ENCODE measurements around the gene VSIG10.

Gene VSIG10

GRCh38 chr12:118122264-118122663 lies 18.5 kb upstream of the VSIG10 start:
- Histone ChIP-seq H4K91ac (ENCODE audit: low read depth, low read length, poor library complexity) (no peak overlapping the region), H3K27me3 (ENCODE audit: control insufficient read depth in 3 of 3, insufficient read depth in 3 of 3, low read depth in 1 of 3, low read length in 3 of 3) (no peaks in the 10 kb centered on the region), H2BK120ac (ENCODE audit: low read depth, low read length) (no peak overlapping the region), H3K9me3 (replicated peaks in 1 of 2; ENCODE audit: control insufficient read depth in 2 of 2, insufficient read depth in 1 of 2, low read depth in 1 of 2, low read length in 2 of 2) (no peaks in the 10 kb centered on the region), H3K9ac (ENCODE audit: low read depth, low read length, poor library complexity) (no peak overlapping the region), H3K14ac (ENCODE audit: low read length) (no peak overlapping the region), H2BK15ac (ENCODE audit: low read length) (no peak overlapping the region), H4K8ac (ENCODE audit: low read depth, low read length) (no peak overlapping the region), H3K4me3 (ENCODE audit: low read length in 2 of 2) (no peak overlapping the region), H3K36me3 (replicated peaks in 1 of 2; ENCODE audit: control insufficient read depth in 2 of 2, insufficient read depth in 2 of 2, low read length in 2 of 2) (peaks cover 0 to 10% of the 10 kb centered on the region in 2 donors), H3K4me2 (ENCODE audit: insufficient read depth, low read length, poor library complexity, severe bottlenecking) (no peak overlapping the region), H3K4ac (ENCODE audit: low read length) (no peak overlapping the region), H3K18ac (ENCODE audit: low read length) (no peak overlapping the region), H2AK5ac (ENCODE audit: low read depth, low read length) (no peak overlapping the region), H2BK5ac (ENCODE audit: low read length) (no peak overlapping the region), H2BK12ac (ENCODE audit: low read length) (no peak overlapping the region), H3K23ac (ENCODE audit: low read depth, low read length, poor library complexity) (no peak overlapping the region), H2AFZ (ENCODE audit: low read length) (no peak overlapping the region), H3K27ac (replicated peaks; ENCODE audit: low read length) (no peak overlapping the region), H3K4me1 (ENCODE audit: control insufficient read depth in 2 of 2, insufficient read depth in 1 of 2, low read depth in 1 of 2, low read length in 2 of 2) (peaks cover 2 to 8% of the 10 kb centered on the region in 2 donors), H3K79me1 (ENCODE audit: low read depth, low read length) (peaks cover 4% of the 10 kb centered on the region)
- no CpG with 5 or more reads among the region's 6 CpGs for WGBS, 2 donors (ENCODE audit: extremely low coverage in 2 of 2, insufficient read length in 2 of 2, insufficient replicate concordance in 1 of 2)
- no peak for DNase-seq (ENCODE audit: low spot score)

DNA sequence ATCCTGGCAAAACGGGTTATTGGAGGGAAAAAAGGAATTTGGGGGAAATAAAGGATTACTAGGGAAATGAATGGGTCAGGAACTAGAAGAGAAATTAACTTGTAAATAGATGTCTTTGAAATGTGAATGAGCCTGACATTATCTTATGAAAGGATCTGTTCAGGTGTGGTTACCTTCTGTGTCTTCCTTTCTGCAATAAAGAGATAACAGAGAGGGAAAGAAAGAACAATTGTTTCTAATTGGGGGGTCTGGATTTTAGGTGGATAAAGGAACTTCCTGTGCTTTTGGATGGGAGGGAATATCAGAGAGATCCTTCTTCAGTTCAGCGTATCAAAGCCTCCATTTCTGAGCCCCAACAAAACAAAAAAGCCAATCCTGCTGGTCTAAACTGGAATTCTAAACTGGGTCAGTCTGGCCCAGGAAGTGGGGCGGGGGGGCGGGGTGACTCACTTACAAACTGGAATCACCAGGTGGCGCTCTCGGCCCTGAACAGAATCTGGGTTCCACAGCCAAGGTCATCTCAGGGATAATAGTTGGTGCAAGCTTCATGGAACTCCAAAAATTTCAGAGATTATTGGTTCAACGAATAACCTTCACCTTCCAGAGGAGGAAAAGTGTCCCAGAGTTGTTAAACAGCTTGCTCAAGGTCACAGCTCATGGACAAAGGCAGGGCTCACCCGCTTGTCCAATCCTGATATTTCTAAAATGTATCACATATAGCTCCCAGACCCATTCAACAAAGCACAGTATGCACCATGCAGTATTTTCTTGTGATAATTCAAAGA lies 17.0 kb upstream of the VSIG10 start:
- Histone ChIP-seq H3K27me3 (ENCODE audit: control insufficient read depth in 3 of 3, insufficient read depth in 3 of 3, low read depth in 1 of 3, low read length in 3 of 3) (no peaks in the 10 kb centered on the region), H2BK12ac (ENCODE audit: low read length) (no peak overlapping the region), H3K36me3 (replicated peaks in 1 of 2; ENCODE audit: control insufficient read depth in 2 of 2, insufficient read depth in 2 of 2, low read length in 2 of 2) (peaks cover 0 to 14% of the 10 kb centered on the region in 2 donors), H3K79me1 (ENCODE audit: low read depth, low read length) (peaks cover 1% of the 10 kb centered on the region), H3K23ac (ENCODE audit: low read depth, low read length, poor library complexity) (no peak overlapping the region), H2BK15ac (ENCODE audit: low read length) (no peak overlapping the region), H3K18ac (ENCODE audit: low read length) (no peak overlapping the region), H3K27ac (replicated peaks; ENCODE audit: low read length) (no peak overlapping the region), H3K9ac (ENCODE audit: low read depth, low read length, poor library complexity) (no peak overlapping the region), H4K8ac (ENCODE audit: low read depth, low read length) (no peak overlapping the region), H2BK5ac (ENCODE audit: low read length) (no peak overlapping the region), H3K4me3 (ENCODE audit: low read length in 2 of 2) (no peak overlapping the region), H3K4ac (ENCODE audit: low read length) (no peak overlapping the region), H4K91ac (ENCODE audit: low read depth, low read length, poor library complexity) (no peak overlapping the region), H3K4me2 (ENCODE audit: insufficient read depth, low read length, poor library complexity, severe bottlenecking) (no peak overlapping the region), H3K4me1 (ENCODE audit: control insufficient read depth in 2 of 2, insufficient read depth in 1 of 2, low read depth in 1 of 2, low read length in 2 of 2) (peaks cover 2 to 8% of the 10 kb centered on the region in 2 donors), H2AFZ (ENCODE audit: low read length) (peak overlapping the region; percentile 75), H3K9me3 (replicated peaks in 1 of 2; ENCODE audit: control insufficient read depth in 2 of 2, insufficient read depth in 1 of 2, low read depth in 1 of 2, low read length in 2 of 2) (no peaks in the 10 kb centered on the region), H2AK5ac (ENCODE audit: low read depth, low read length) (no peak overlapping the region), H3K14ac (ENCODE audit: low read length) (no peak overlapping the region), H2BK120ac (ENCODE audit: low read depth, low read length) (no peak overlapping the region)
- DNase-seq (ENCODE audit: low spot score): peak; percentile 36
- WGBS, 2 donors (ENCODE audit: extremely low coverage in 2 of 2, insufficient read length in 2 of 2, insufficient replicate concordance in 1 of 2): no CpG with 5 or more reads among the region's 8 CpGs

- Histone ChIP-seq H3K18ac (ENCODE audit: low read length) (no peak overlapping the region), H2BK12ac (ENCODE audit: low read length) (no peak overlapping the region), H3K9me3 (replicated peaks in 1 of 2; ENCODE audit: control insufficient read depth in 2 of 2, insufficient read depth in 1 of 2, low read depth in 1 of 2, low read length in 2 of 2) (peaks cover 0 to 9% of the 10 kb centered on the region in 2 donors), H3K23ac (ENCODE audit: low read depth, low read length, poor library complexity) (no peak overlapping the region), H3K27ac (replicated peaks; ENCODE audit: low read length) (no peak overlapping the region), H2AFZ (ENCODE audit: low read length) (no peak overlapping the region), H2BK120ac (ENCODE audit: low read depth, low read length) (no peak overlapping the region), H2BK5ac (ENCODE audit: low read length) (no peak overlapping the region), H3K9ac (ENCODE audit: low read depth, low read length, poor library complexity) (no peak overlapping the region), H3K4ac (ENCODE audit: low read length) (no peak overlapping the region), H2AK5ac (ENCODE audit: low read depth, low read length) (no peak overlapping the region), H3K4me1 (ENCODE audit: control insufficient read depth in 2 of 2, insufficient read depth in 1 of 2, low read depth in 1 of 2, low read length in 2 of 2) (peaks cover 2 to 8% of the 10 kb centered on the region in 2 donors), H4K91ac (ENCODE audit: low read depth, low read length, poor library complexity) (no peak overlapping the region), H3K27me3 (ENCODE audit: control insufficient read depth in 3 of 3, insufficient read depth in 3 of 3, low read depth in 1 of 3, low read length in 3 of 3) (no peaks in the 10 kb centered on the region), H4K8ac (ENCODE audit: low read depth, low read length) (no peak overlapping the region), H3K14ac (ENCODE audit: low read length) (no peak overlapping the region), H2BK15ac (ENCODE audit: low read length) (no peak overlapping the region), H3K79me1 (ENCODE audit: low read depth, low read length) (peaks cover 1% of the 10 kb centered on the region), H3K4me2 (ENCODE audit: insufficient read depth, low read length, poor library complexity, severe bottlenecking) (no peak overlapping the region), H3K4me3 (ENCODE audit: low read length in 2 of 2) (no peak overlapping the region), H3K36me3 (replicated peaks in 1 of 2; ENCODE audit: control insufficient read depth in 2 of 2, insufficient read depth in 2 of 2, low read length in 2 of 2) (peaks cover 0 to 22% of the 10 kb centered on the region in 2 donors)
- DNase-seq (ENCODE audit: low spot score): no peak
- WGBS, 2 donors (ENCODE audit: extremely low coverage in 2 of 2, insufficient read length in 2 of 2, insufficient replicate concordance in 1 of 2): no CpG with 5 or more reads among the region's 10 CpGs
Observed at GRCh38 chr12:118119449-118119879, 15.7 kb upstream of the VSIG10 start.

DNA sequence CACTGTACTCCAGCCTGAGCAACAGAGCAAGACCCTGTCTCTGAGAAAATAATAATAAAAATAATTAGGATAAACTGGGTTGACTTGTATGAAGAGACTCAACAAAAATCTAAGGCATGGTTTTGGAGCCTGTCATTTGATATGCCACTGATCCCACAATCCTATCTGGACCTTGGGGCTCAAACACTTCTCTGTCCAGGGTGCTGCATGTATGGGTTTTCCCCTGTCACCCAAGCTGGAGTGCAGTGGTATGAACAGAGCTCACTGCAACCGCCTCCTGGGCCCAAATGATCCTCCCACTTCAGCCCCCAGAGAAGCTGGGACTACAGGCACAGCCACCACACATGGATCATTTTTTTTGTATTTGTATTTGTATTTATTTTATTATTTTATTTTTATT lies 5.3 kb upstream of the VSIG10 start:
- H4K8ac ChIP-seq (ENCODE audit: low read depth, low read length): no peak overlapping the region
- H2BK5ac ChIP-seq (ENCODE audit: low read length): no peak overlapping the region
- H3K18ac ChIP-seq (ENCODE audit: low read length): no peak overlapping the region
- no peak overlapping the region for H4K91ac ChIP-seq (ENCODE audit: low read depth, low read length, poor library complexity)
- H2AK5ac ChIP-seq (ENCODE audit: low read depth, low read length): no peak overlapping the region
- no peak overlapping the region for H3K4ac ChIP-seq (ENCODE audit: low read length)
- no peaks in the 10 kb centered on the region for H3K27me3 ChIP-seq (ENCODE audit: control insufficient read depth in 3 of 3, insufficient read depth in 3 of 3, low read depth in 1 of 3, low read length in 3 of 3)
- no peak overlapping the region for H2BK120ac ChIP-seq (ENCODE audit: low read depth, low read length)
- H3K4me2 ChIP-seq (ENCODE audit: insufficient read depth, low read length, poor library complexity, severe bottlenecking): no peak overlapping the region
- WGBS, 2 donors (ENCODE audit: extremely low coverage in 2 of 2, insufficient read length in 2 of 2, insufficient replicate concordance in 1 of 2): no CpG with 5 or more reads among the region's 1 CpG
- DNase-seq (ENCODE audit: low spot score): no peak
- no peak overlapping the region for H2BK15ac ChIP-seq (ENCODE audit: low read length)
- H3K14ac ChIP-seq (ENCODE audit: low read length): no peak overlapping the region
- H2AFZ ChIP-seq (ENCODE audit: low read length): no peak overlapping the region
- no peak overlapping the region for H3K4me3 ChIP-seq (ENCODE audit: low read length in 2 of 2)
- no peak overlapping the region for H3K23ac ChIP-seq (ENCODE audit: low read depth, low read length, poor library complexity)
- H3K36me3 ChIP-seq (replicated peaks in 1 of 2; ENCODE audit: control insufficient read depth in 2 of 2, insufficient read depth in 2 of 2, low read length in 2 of 2): no peaks in the 10 kb centered on the region
- H3K4me1 ChIP-seq (ENCODE audit: control insufficient read depth in 2 of 2, insufficient read depth in 1 of 2, low read depth in 1 of 2, low read length in 2 of 2): no peaks in the 10 kb centered on the region
- H3K9ac ChIP-seq (ENCODE audit: low read depth, low read length, poor library complexity): no peak overlapping the region
- H3K79me1 ChIP-seq (ENCODE audit: low read depth, low read length): no peaks in the 10 kb centered on the region
- H3K9me3 ChIP-seq (replicated peaks in 1 of 2; ENCODE audit: control insufficient read depth in 2 of 2, insufficient read depth in 1 of 2, low read depth in 1 of 2, low read length in 2 of 2): no peaks in the 10 kb centered on the region
- H3K27ac ChIP-seq (replicated peaks; ENCODE audit: low read length): no peak overlapping the region
- no peak overlapping the region for H2BK12ac ChIP-seq (ENCODE audit: low read length)

Measured in neuronal stem cell (in vitro differentiated cells).